H9 (cell line): ENCODE data around the gene DNAH5. TPM values are rescaled to one million over a fixed set of nuclear protein-coding genes. Genes with fewer than 3 reads are reported as not detected.

Experiments
- DNase-seq: peaks from one replicate; pipeline ENCODE4 v3.0.0-alpha.2; 2017
- H2AFZ ChIP-seq: one replicate; pipeline ENCODE4 v1.6.1; 2013; ENCODE audit warnings: mild to moderate bottlenecking, low read length, control low read depth, moderate library complexity
- H2AK5ac ChIP-seq: 2 replicates; pipeline ENCODE4 v1.6.1; 2013; ENCODE audit warnings: low read length, control low read depth, mixed read lengths; ENCODE audit not compliant: insufficient read length
- H2BK120ac ChIP-seq: one replicate; pipeline ENCODE4 v1.6.1; 2013; ENCODE audit warnings: low read depth, mild to moderate bottlenecking, low read length, control low read depth, inconsistent platforms; ENCODE audit not compliant: poor library complexity, severe bottlenecking
- H2BK12ac ChIP-seq: 2 replicates; pipeline ENCODE4 v1.6.1; 2013; ENCODE audit warnings: low read length, control low read depth, mixed read lengths, low read depth; ENCODE audit not compliant: insufficient read length
- H2BK15ac ChIP-seq: 2 replicates; pipeline ENCODE4 v1.6.1; 2013; ENCODE audit warnings: low read depth, low read length, control low read depth
- H2BK20ac ChIP-seq: one replicate; pipeline ENCODE4 v1.6.1; 2013; ENCODE audit warnings: low read depth, mild to moderate bottlenecking, low read length, control low read depth, inconsistent platforms; ENCODE audit not compliant: poor library complexity, severe bottlenecking
- H2BK5ac ChIP-seq: 2 replicates; pipeline ENCODE4 v1.6.1; 2013; ENCODE audit warnings: low read length, control low read depth, mixed read lengths; ENCODE audit not compliant: insufficient read length
- H3K14ac ChIP-seq: 2 replicates; pipeline ENCODE4 v1.6.1; 2013; ENCODE audit warnings: low read length, control low read depth; ENCODE audit not compliant: insufficient read depth
- H3K18ac ChIP-seq: 2 replicates; pipeline ENCODE4 v1.6.1; 2013; ENCODE audit warnings: low read depth, mild to moderate bottlenecking, mixed read lengths, low read length, control low read depth; ENCODE audit not compliant: insufficient read length
- H3K23ac ChIP-seq: 2 replicates; pipeline ENCODE4 v1.6.1; 2013; ENCODE audit warnings: low read length, control low read depth, mixed read lengths, low read depth; ENCODE audit not compliant: insufficient read length
- H3K23me2 ChIP-seq: 2 replicates; pipeline ENCODE4 v1.6.1; 2013; ENCODE audit warnings: low read depth, mild to moderate bottlenecking, mixed read lengths, low read length, control low read depth; ENCODE audit not compliant: insufficient read length, poor library complexity, severe bottlenecking
- H3K27ac ChIP-seq: 2 replicates; pipeline ENCODE4 v1.5.1; 2013; ENCODE audit warnings: low read length, control low read depth, mixed read lengths, low read depth; ENCODE audit not compliant: insufficient read length
- H3K27me3 ChIP-seq: 2 replicates; pipeline ENCODE4 v1.6.1; 2013; ENCODE audit warnings: low read length, control low read depth, inconsistent platforms; ENCODE audit not compliant: insufficient read depth
- H3K4ac ChIP-seq: 2 replicates; pipeline ENCODE4 v1.6.1; 2013; ENCODE audit warnings: low read depth, mild to moderate bottlenecking, control low read depth, inconsistent platforms, low read length, moderate library complexity
- H3K4me1 ChIP-seq: 2 replicates; pipeline ENCODE4 v1.6.1; 2013; ENCODE audit warnings: low read length, control low read depth, inconsistent platforms; ENCODE audit not compliant: insufficient read depth
- H3K4me2 ChIP-seq: 2 replicates; pipeline ENCODE4 v1.6.1; 2013; ENCODE audit warnings: low read length, control low read depth, mixed read lengths; ENCODE audit not compliant: insufficient read length, insufficient read depth
- H3K56ac ChIP-seq: 2 replicates; pipeline ENCODE4 v1.6.1; 2013; ENCODE audit warnings: low read depth, mild to moderate bottlenecking, mixed read lengths, low read length, control low read depth; ENCODE audit not compliant: insufficient read length
- H3K79me1 ChIP-seq: 2 replicates; pipeline ENCODE4 v1.6.1; 2013; ENCODE audit warnings: low read depth, mild to moderate bottlenecking, moderate library complexity, low read length, control low read depth, inconsistent platforms; ENCODE audit not compliant: insufficient read depth, poor library complexity, severe bottlenecking
- H3K79me2 ChIP-seq: 2 replicates; pipeline ENCODE4 v1.6.1; 2013; ENCODE audit warnings: low read length, control low read depth, inconsistent platforms; ENCODE audit not compliant: insufficient read depth
- H3K9ac ChIP-seq: 2 replicates; pipeline ENCODE4 v1.6.1; 2013; ENCODE audit warnings: low read length, control low read depth, mixed read lengths; ENCODE audit not compliant: insufficient read length; ENCODE audit errors: extremely low read depth
- H3K9me3 ChIP-seq: one replicate; pipeline ENCODE4 v1.6.1; 2013; ENCODE audit warnings: low read depth, low read length, inconsistent platforms; ENCODE audit not compliant: control insufficient read depth
- H3T11ph ChIP-seq: one replicate; pipeline ENCODE4 v1.6.1; 2013; ENCODE audit warnings: mild to moderate bottlenecking, low read length, control low read depth, inconsistent platforms
- H4K20me1 ChIP-seq: one replicate; pipeline ENCODE4 v1.6.1; 2013; ENCODE audit not compliant: control insufficient read depth, insufficient read length, insufficient read depth
- H4K5ac ChIP-seq: 2 replicates; pipeline ENCODE4 v1.6.1; 2013; ENCODE audit warnings: low read depth, mild to moderate bottlenecking, mixed read lengths, low read length, control low read depth; ENCODE audit not compliant: insufficient read length
- H4K8ac ChIP-seq: replicated peaks from 2 replicates; pipeline ENCODE4 v1.6.1; 2013; ENCODE audit warnings: low read length, control low read depth, mixed read lengths, low read depth; ENCODE audit not compliant: insufficient read length
- H4K91ac ChIP-seq: 2 replicates; pipeline ENCODE4 v1.6.1; 2013; ENCODE audit warnings: low read depth, mild to moderate bottlenecking, moderate library complexity, mixed read lengths, low read length, control low read depth; ENCODE audit not compliant: insufficient read length
- H3K27ac Mint-ChIP-seq, 3 experiments: 2 replicates in 2 of 3; 3 replicates in 1 of 3; pipeline ENCODE4 v1.8.0; 2020 to 2021; ENCODE audit warnings: mixed read lengths in 3 of 3, mild to moderate bottlenecking in 1 of 3, moderate library complexity in 1 of 3
- H3K27me3 Mint-ChIP-seq: 2 replicates; pipeline ENCODE4 v1.8.0; 2021; ENCODE audit warnings: low read depth, mild to moderate bottlenecking, moderate library complexity, mixed read lengths
- H3K36me3 Mint-ChIP-seq, 3 experiments: 2 replicates in 2 of 3; 3 replicates in 1 of 3; pipeline ENCODE4 v1.8.0; 2020 to 2021; ENCODE audit warnings: low read depth in 3 of 3, mixed read lengths in 3 of 3; ENCODE audit not compliant: insufficient read depth in 1 of 3
- H3K4me1 Mint-ChIP-seq, 2 experiments: 2 replicates each; pipeline ENCODE4 v1.8.0; 2020; ENCODE audit warnings: mixed read lengths in 2 of 2
- H3K4me3 Mint-ChIP-seq, 2 experiments: 2 replicates in 1 of 2; 3 replicates in 1 of 2; pipeline ENCODE4 v1.8.0; 2020 to 2021; ENCODE audit warnings: mild to moderate bottlenecking in 2 of 2, mixed read lengths in 2 of 2, moderate library complexity in 1 of 2
- H3K9me3 Mint-ChIP-seq, 2 experiments: 2 replicates in 1 of 2; 3 replicates in 1 of 2; pipeline ENCODE4 v1.8.0; 2020; ENCODE audit warnings: mild to moderate bottlenecking in 2 of 2, mixed read lengths in 2 of 2, moderate library complexity in 1 of 2
- CTCF ChIP-seq: fragments of 200-600 bp; sonication (generic); conservative IDR thresholded peaks from 3 replicates; pipeline ENCODE4 v1.8.0; 2021; ENCODE audit warnings: antibody characterized with exemption, mild to moderate bottlenecking
- WGBS: extraction: QIAGEN DNeasy Blood & Tissue Kit; methylation state at CpG from one replicate; pipeline ENCODE4 v1.1.7; 2013; ENCODE audit warnings: missing lambda C conversion rate, low lambda C conversion rate, mixed read lengths; ENCODE audit not compliant: insufficient read length; ENCODE audit errors: extremely low coverage; 5-methylcytosine and 5-hydroxymethylcytosine counted together
- total RNA-seq: library from RNA; stranded (reverse); gene quantifications from 2 replicates; pipeline ENCODE4 v1.2.1, GENCODE V29; 2021

Gene DNAH5
- total RNA-seq, 1 experiment from 2014 or later, result 0.50 TPM

- H3K36me3 Mint-ChIP-seq, result no peaks in the 10 kb centered on the region
Observed at GRCh38 chr5:13771011-13771571, 173.4 kb downstream of the DNAH5 start.

More at GRCh38 chr5:13771011-13771571, 173.4 kb downstream of the DNAH5 start:
- H3K27me3 Mint-ChIP-seq, result no peaks in the 10 kb centered on the region
- no peak overlapping the region for H4K91ac ChIP-seq
- no peak overlapping the region for H3K27ac ChIP-seq
- no peak overlapping the region for H3K14ac ChIP-seq
- H3K4me3 Mint-ChIP-seq, result no peak overlapping the region
- H3K79me2 ChIP-seq, result no peaks in the 10 kb centered on the region
- no peak overlapping the region for H3K56ac ChIP-seq
- no peak overlapping the region for H2BK5ac ChIP-seq
- no peak overlapping the region; the same call in 1 of the 2 replicates for H2BK15ac ChIP-seq
- no peak overlapping the region for H2AK5ac ChIP-seq
- H3K4ac ChIP-seq, result no peak overlapping the region
- H3K23ac ChIP-seq, result no peak overlapping the region
- H3K9ac ChIP-seq, result no peak overlapping the region
- no peak for TF ChIP-seq CTCF
- H3K9me3 ChIP-seq, result no peaks in the 10 kb centered on the region
- no peak overlapping the region for H2BK20ac ChIP-seq
- no peak overlapping the region for H2BK120ac ChIP-seq
- H2AFZ ChIP-seq, result no peak overlapping the region
- H3K23me2 ChIP-seq, result no peaks in the 10 kb centered on the region
- DNase-seq, result no peak
- peaks cover 7% of the 10 kb centered on the region in 2 experiments; a peak in 3 of 4 replicates for H3K4me1 Mint-ChIP-seq
- H3K4me2 ChIP-seq, result no peak overlapping the region
- WGBS, result no CpG with 5 or more reads among the region's 1 CpG
- H4K20me1 ChIP-seq, result no peaks in the 10 kb centered on the region
- H3K27me3 ChIP-seq, result no peaks in the 10 kb centered on the region
- H4K8ac ChIP-seq, result no peak overlapping the region
- H4K5ac ChIP-seq, result no peak overlapping the region
- H3K27ac Mint-ChIP-seq, result no peak overlapping the region
- H3K18ac ChIP-seq, result no peak overlapping the region
- no peaks in the 10 kb centered on the region for H3K4me1 ChIP-seq
- H3T11ph ChIP-seq, result no peak overlapping the region
- no peaks in the 10 kb centered on the region for H3K9me3 Mint-ChIP-seq
- H3K79me1 ChIP-seq, result no peaks in the 10 kb centered on the region
- no peak overlapping the region for H2BK12ac ChIP-seq
